NCI-H82 treated with DMSO at 0.1 percent for 48 hours (cell line): ENCODE measurements around the gene TMTC1.
"Not testable (repeated sequence)": the region's sequence is repeated elsewhere in the genome, so short reads cannot be mapped to it uniquely, and the experiment has no call there.

ENCODE experiments used
- DNase-seq: peaks from one replicate; lab custom pipeline; 2025; ENCODE audit not compliant: unreplicated experiment; lab: John Stamatoyannopoulos, UW

TMTC1 gene

DNA sequence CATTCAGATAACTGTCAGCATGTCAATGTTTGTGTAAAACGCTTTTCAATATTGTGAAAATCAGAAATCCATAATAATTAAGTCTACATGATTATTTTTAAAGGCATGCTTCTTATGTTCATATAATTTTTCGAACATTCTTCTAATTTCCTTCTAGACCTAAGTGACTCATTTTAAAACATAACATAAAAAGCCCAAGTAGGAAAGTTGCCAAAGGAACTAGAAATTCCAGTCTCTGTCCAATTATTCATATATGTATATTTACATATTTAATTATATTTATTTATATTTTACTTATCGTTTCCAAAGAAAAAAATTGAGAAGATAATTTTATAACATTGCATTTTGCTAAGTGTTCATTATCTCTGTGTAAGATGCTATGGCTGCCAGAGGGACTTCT is 110.4 kb downstream of the TMTC1 start:
- DNase-seq, result no peak

DNA sequence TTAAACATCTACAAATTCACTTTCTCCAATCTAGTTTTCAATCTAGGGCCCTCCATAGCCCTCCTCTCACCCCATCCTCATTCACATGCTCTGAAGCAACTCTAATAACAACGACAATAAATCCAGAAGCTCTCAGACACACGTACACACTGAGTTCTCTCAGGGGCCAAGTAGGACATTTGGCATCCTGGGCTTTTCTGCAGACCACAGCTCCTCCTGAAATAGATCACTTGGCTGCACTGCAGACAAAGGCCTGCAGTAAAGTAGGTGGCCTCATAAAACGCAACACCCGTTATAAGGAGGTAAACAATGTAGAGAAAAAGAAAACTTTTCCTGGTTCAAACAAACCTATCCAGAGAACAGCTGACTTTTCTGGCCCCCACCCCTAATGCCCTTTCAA is 111.2 kb downstream of the TMTC1 start:
- DNase-seq, result no peak

DNA sequence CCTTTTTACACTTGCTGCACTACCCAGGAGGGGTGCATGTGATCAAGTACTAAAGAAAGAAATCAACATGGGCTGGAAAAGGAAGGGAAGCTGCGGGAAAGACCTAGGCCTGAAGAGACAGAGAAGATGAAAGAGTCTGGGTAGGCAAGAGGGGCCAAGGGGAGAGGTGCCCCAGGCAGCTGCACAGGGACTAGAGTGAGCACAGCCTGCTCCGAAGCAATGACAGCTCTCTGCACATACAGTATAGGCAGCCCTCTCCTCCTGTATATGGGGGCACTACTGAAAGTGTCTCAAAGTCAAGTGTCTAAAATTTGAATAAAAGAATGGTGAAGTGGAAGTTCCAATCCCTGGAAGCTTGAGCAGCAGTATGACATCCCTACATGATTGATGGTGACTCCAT is 112.0 kb downstream of the TMTC1 start:
- DNase-seq, result no peak

DNA sequence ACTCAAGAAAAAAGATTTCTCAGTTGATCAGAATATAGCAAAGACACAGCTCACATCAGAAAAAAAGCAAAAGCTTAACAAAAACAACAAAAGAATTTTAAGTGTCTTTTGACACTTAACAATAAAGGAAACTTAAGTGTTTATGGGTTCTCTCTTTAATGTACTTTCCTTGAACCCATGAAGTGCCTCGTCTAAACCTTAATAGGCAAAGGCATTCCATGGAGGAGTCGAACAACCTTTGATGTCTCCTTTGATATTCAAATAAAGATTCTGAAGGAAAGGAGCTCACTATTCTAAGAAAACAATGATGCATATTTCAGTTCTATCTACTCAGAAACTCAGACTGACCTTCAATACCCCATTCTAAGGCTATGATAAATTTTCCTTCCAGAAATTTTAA is 116.7 kb downstream of the TMTC1 start:
- DNase-seq, result no peak

DNA sequence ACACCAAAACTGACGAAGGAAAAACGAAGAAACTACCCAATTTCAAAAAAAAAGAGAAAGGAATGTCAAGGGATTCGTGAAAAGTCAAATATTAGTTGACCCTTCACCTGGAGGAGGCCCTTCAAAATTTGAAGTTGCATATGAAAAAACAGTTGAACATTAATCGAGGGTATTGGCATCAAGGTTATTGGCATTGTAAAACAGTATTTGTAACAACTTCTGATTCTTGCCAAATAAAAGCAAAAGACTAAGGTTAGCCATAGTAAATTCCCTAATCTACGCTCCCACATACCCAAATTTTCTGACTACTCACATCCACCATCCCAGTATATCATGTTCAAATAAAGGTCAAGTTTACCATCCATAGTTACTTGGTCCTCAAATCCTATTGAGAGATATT is 118.6 kb downstream of the TMTC1 start:
- no peak for DNase-seq

DNA sequence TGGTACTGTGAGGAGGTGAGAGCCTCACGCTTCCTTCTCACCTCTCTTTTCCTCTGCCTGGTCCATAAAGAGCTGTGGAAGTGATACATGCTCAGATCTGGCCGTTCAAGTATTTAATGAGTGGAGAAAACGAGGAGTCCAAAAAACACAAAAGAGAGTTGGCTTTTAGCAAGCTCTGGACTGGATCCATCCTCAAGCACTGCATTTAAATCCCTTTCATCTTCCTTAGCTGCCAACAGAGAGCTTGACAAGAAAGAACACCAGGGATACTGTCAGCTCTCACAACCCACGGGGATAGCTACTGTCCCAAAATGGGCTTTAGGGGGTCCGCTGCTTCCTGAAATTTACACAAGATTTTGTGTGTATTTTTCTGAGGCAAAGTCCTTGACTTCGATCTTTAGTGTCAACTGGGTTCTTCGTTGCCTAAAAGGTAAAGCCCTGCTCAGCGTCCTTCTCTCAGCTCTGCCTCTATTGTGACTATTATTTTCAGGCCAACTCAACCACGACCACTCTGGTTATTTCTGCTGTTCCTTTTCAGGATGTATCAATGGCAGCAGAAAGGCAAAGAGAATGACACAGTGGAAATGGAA is 120.9 kb downstream of the TMTC1 start:
- no peak for DNase-seq

DNA sequence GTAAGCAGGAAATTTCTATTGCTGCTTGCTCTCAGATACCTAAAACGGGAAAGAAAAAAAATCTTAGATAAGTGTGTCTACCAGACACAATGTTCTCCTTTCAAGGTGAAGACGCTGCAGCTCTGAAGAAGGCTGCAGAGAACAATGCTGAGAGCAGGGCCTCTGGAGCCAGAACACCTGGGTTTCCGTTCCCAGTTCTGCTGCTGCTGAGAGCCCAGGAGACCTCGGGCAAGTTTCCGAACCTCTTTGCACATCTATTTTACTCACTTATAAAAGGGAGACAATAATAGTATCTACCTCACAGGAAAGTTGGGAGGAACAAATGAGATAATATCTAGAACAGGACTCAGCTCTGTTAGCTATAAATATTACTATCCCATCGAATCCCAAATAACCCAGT is 122.9 kb downstream of the TMTC1 start:
- DNase-seq, result no peak

DNA sequence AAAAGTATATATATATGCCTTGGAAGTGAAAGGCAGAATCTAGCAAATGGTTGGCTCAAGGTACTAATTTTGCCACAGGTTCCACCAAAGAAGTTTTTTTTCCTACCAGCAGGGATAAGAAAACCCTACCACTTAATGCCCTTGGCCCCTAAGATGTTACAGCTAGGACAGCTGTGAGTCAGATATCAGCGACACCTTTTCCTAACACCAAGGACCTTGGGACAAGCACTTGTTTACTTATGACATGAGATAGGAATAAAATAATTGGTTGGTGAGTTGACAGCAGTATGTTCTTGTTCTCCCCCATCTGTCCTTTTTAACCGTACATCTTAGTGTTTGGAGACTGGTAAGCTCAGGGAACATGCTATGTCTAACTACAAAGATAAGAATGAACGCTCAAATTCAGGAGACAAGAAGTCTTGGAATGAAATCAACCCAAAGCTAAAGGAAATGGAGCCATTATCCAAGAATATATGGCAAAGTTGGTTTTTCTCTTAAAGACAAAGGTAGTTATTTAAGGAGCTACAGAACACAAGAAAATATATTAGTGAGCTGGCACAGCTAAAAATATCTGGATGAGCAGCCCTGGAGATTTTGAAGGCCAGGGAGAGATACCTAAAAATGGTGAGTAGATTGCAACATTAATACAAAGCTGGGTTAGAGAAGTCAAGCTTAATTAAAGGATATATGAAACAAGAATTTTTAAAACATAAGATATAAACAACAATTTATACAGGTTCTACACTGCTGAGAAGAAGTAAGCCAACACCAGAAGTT is 126.8 kb downstream of the TMTC1 start:
- no peak for DNase-seq

DNA sequence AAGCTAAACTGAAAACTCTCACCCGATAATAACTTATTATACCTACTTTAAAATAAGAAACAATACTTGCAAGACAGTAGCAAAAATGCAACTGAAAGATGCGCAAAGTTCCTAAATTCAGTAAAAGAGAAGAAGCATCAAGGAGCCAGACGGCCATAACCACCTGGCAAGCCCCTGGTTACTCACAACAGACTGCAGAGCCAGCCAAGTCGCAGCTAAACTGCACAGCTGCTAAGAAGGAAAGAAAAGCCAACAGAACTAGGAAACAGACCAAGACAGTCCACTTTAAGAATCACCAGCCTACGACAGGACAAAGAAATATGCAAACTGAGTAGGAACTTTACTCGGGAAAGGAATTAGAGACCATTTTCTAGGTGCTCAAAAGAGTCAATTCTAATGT is 127.9 kb downstream of the TMTC1 start:
- no peak for DNase-seq

DNA sequence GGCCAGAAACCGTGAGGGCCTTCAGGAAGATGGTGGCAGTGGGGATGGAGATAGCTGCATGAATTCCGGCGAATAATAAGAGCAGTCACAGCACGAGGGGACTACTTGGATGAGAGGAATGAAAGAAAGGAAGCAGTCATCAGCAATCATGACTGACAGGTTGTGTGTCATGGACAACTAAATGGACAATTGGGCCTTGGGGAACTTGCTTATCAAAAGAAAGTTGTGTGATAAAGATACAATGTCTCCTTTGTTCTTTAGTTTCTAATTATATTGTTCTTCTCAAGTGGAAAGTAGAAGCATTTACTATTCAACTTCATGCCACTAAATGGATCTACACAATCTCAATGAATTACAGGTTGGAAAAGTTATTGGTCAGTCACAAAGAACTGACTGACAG is 130.5 kb downstream of the TMTC1 start:
- no peak for DNase-seq

DNA sequence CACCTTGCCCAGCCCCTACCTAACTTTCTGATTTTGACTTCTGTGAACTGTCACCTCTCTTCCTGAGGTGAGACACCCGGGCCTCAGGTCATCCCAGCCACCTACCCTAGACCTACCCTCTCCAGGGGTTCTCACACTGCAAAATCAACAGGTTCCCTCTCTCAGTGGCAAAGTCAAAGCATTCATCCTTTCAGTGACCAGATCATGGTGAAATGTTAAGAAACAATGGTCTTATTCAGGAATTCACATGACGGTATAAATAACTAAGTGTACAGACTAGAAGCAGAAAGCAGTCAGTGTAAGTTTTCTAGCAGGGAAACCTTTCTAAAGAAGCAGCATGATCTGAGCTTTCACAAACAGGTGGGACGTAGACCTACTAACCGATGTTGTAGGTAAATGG is 133.4 kb downstream of the TMTC1 start:
- DNase-seq, result no peak

DNA sequence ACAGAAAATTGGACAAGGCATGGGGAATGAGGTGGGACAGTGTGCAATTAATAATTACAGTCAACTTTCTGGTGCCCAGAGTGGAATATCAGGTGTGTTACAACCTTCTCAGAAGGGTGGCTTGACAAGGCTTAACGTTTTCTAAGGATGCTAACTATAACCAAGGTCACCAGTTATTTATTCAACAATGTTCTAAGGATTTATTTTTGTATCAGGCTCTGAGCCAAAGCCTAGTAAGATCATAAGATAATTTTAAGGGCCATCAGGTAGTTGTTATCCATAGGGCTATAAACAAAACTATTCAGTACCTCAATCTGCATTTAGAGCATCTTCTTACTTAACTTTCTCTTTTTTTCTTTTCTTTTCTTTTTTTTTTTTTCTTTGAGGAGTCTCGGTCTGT is 134.0 kb downstream of the TMTC1 start:
- no peak for DNase-seq

DNA sequence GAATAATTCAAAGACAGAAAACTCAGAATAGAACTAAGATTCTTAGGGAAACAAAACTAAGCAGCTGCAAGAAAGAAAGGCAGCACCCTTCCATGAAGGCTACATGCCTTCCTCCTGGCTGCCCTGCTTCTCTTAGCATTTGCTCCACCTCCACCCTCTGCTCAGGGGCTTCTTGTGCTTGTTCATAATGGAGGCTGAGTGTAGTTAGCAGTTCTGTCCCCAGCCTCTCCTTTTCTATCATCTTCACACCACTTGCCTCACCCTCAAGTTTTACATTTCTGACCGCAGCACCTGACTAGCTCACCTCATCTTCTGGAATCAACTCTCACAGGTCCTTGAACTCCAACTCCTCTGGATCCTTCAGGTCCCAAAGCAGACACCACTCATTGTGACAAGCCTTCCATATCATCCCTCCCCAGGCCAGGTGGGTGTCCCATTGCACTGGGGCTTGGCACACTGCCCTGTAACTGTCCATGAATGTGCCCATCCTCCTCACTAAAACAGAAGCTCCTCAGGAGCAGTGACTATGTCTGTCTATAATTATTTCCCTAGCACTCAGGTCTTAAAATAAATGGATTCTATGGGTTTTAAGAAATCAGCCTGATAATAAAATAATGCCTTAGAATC is 139.1 kb downstream of the TMTC1 start:
- DNase-seq, result no peak

DNA sequence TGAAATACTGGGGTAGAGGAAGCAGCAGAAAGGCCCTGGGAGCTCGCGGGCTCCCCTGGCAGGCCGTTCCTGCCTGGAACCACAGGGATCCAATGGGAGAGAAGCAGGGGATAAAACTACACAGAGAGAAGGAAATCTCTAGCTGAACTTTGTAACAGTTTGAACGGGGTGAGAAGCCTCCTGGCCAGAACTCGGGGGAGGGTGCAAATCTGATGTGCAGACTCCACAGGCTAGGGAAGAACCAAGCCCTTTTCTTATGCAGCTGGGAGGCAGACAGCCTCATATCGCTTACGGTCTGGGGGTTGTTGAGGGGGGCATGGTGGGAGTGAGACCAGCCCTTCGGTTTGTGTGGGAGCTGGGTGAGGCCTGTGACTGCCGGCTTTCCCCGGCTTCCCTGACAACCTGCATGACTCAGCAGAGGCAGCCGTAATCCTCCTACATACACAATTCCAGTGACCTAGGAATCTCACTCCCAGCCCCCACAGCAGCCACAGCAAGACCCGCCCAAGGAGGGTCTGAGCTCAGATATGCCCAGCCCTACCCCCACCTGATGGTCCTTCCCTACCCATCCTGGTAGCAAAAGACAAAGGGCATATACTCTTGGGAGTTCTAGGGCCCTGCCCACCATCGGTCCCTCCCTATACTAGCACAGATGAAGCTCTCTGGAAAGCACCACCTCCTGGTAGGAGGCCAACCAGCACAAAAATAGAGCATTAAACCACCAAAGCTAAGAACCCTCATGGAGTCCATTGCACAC is 143.0 kb downstream of the TMTC1 start:
- no peak for DNase-seq

DNA sequence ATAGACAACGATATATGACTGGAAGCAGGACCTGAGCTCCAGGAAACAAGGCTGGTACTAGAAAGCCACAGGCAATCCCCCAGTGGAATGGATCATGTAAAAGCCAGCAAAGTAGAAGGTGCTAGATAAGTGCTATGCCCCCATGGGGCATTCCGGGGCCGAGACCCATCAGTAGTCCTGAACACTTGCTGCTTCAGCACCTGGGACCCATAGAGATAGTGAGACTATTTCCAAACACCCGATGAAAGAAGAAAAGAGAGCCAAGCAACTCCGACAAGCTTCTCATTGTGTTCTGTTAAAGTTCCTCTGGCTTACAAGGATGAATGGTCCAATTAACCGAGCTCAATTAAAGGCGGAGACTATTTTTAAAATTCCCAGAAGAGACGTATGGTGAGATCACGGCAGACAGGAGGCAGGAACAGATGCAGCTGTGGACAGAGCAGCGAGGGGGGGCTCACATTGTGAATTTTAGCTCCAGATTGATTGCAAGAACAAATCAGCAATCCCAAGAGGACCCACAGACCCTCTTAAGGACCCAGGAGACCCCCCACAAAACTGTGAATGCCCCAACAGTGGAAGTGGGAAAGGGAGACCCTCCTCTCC is 143.7 kb downstream of the TMTC1 start:
- no peak for DNase-seq

DNA sequence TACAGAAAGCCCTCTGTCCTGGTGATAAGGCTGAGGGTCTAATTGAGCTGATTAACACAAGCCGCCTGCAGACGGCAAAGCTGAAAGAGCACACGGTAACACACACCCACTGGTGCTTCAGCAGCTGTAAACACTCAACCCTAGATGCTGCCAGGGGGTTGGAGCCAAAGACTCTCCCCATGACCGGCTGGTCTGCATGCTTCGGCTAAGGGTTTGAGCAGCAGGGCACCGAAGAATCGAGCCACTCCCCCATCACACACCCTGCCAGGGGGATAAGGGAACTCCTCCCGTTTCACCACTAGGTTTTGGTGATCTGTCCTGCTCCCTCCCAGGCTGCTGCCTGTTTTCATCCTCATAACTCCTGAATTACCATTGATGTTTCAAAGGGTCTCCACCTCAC is 145.2 kb downstream of the TMTC1 start:
- DNase-seq, result no peak

DNA sequence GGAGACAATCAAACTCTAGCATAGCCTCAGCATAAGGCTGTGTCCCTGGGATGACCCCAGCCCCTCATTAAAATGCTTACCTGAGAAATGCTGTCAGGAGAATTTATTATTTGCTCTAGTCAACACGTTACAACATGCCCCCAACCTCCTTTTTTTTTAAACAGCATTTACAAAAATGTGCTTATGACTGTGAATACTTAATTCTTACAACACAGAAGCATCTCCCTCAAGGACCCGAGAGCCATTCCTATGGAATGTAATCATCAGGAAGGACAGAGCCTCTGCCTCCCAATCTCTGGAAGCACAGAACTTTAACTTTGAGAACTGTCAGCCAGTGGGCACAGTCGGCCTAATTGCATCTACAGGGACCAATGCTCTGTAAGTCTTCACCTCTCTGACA is 149.7 kb downstream of the TMTC1 start:
- no peak for DNase-seq

DNA sequence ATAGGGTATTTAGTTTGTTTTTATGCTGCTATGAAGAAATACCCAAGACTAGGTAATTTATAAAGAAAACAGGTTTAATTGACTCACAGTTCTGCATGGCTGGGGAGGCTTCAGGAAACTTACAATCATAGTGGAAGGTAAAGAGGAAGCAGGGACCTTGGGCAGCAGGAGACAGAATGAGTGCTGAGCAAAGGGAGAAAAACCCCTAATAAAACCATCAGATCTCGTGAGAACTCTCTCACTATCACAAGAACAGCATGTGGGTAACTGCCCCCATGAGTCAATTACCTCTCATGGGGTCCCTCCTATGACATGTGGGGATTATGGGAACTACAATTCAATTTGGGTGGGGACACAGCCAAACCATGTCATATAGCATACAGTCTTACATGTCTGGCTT is 153.6 kb downstream of the TMTC1 start:
- not testable (repeated sequence) for DNase-seq

DNA sequence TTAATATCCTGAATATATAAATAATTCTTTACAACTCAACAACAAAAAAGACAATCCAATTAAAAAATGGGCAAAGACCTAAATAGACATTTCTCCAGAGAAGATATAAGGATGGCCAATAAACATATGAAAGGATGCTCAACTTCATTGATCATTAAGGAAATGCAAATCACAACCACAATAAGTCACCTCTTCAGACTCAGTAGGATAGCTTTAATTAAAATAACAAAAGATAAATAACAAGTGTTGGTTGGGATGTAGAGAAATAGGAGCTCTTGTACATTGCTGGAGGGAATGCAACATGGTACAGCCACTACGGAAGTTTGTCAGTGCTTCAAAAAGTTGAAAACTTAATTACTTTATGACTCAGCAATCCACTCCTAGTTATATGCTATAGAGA is 156.5 kb downstream of the TMTC1 start:
- DNase-seq, result no peak

DNA sequence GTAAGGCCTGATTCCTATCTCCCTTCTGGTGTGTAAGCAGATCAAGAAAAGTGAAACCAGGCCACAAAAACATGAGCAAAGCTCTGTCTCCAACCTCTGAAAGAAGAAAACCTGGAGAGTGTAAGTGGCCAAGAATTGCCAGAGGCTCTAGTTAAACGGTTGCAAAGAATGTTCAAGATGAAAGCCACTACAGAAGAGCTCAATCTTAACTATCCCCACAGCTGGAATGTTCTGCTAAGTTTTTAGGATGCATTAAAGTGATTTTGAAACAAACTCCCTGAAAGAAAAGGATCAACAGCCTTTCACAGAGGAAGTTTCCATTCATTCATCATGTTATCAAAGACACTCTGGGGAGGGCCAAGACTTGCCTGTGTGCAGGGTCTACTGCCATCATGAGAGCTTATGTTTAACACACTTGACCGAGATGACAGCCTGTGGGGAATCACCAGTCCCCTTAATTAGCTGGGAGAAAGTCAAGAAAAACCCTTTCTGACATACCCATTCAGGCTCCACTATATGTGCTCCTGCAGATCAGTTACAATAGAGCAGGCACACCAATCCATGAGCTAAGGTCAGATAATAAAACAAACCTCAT is 158.3 kb downstream of the TMTC1 start:
- no peak for DNase-seq

DNA sequence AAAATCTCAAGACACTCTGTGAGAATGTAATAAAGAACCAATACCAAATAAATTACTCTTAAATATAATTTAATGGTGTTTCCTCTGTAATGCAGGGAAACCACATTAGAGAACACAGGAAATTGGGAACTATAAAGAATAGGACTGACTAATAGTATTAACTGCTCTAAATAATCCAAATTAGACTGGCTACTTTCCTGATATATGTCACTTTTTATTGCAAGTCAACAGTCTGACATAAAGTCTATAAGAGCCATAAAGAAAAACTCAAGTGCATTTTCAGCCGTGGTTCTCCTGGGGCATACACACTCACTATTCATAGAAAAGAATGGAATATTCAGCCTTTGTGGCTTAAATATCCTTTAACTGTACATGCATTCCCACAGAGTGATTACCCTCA is 161.5 kb downstream of the TMTC1 start:
- no peak for DNase-seq
